ENCODE results near the gene MAML3. TPM values are rescaled to one million over a fixed set of nuclear protein-coding genes. Genes with fewer than 3 reads are reported as not detected.

MAML3 gene
- total RNA-seq, 1 donor from 2014 or later, result 24.8 TPM

DNA sequence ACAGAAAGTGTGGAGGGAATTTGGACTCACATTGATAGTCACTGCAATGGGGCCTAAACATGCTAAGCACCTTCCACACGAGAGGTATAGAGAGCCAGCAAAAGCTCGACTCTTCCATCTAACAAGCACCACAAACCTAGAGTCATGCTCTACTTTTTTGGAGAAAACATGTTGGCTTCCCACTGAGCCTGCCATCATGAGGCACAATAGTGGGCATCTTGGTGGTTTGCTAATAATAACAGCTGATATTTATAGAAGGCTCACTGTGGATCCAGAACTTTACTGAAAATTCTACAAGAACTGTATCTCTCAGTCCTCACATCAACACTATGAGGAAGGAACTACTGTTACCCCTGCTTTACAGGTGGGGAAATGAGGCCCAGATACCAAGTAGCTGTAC is 26.6 kb downstream of the MAML3 start:
- H3K27ac Mint-ChIP-seq, result no peak overlapping the region
- no peaks in the 10 kb centered on the region for H3K27me3 Mint-ChIP-seq (ENCODE audit: low read depth)
- H3K4me1 Mint-ChIP-seq, result peaks cover 2% of the 10 kb centered on the region
- DNase-seq (ENCODE audit: low spot score in 2 of 2, unreplicated experiment in 2 of 2), result no peak
- no peak overlapping the region for H3K4me3 Mint-ChIP-seq
- TF ChIP-seq, protein P1, sequence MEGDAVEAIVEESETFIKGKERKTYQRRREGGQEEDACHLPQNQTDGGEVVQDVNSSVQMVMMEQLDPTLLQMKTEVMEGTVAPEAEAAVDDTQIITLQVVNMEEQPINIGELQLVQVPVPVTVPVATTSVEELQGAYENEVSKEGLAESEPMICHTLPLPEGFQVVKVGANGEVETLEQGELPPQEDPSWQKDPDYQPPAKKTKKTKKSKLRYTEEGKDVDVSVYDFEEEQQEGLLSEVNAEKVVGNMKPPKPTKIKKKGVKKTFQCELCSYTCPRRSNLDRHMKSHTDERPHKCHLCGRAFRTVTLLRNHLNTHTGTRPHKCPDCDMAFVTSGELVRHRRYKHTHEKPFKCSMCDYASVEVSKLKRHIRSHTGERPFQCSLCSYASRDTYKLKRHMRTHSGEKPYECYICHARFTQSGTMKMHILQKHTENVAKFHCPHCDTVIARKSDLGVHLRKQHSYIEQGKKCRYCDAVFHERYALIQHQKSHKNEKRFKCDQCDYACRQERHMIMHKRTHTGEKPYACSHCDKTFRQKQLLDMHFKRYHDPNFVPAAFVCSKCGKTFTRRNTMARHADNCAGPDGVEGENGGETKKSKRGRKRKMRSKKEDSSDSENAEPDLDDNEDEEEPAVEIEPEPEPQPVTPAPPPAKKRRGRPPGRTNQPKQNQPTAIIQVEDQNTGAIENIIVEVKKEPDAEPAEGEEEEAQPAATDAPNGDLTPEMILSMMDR (IDR thresholded peaks at IDR 0.05; ENCODE audit: unreplicated experiment), result no peak
- H3K9me3 Mint-ChIP-seq, result no peaks in the 10 kb centered on the region
- no peaks in the 10 kb centered on the region for H3K36me3 Mint-ChIP-seq

DNA sequence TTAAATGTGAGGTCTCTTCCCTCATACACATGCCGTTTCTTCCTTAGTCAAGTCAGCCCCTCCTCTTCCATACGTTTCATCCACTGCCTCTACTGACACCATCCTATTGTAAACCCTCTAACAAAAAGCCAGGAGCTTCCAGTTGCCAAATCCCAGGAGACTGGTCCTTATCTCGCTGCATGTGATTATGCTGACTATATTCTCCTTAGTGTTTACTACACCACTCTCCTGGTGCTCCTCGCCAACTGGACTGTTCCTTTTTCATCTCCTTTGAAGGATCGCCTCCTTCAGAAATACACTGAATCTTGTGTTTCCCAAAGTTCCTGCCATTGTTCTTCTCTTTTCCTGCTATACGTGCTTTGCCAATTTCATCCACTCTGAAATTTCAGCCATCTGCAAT is 27.7 kb downstream of the MAML3 start:
- peaks cover 2% of the 10 kb centered on the region for H3K4me1 Mint-ChIP-seq
- TF ChIP-seq, protein P1 (IDR thresholded peaks at IDR 0.05; ENCODE audit: unreplicated experiment), result no peak
- no peak for DNase-seq (ENCODE audit: low spot score in 2 of 2, unreplicated experiment in 2 of 2)
- H3K4me3 Mint-ChIP-seq, result no peak overlapping the region
- H3K9me3 Mint-ChIP-seq, result no peaks in the 10 kb centered on the region
- no peaks in the 10 kb centered on the region for H3K27me3 Mint-ChIP-seq (ENCODE audit: low read depth)
- H3K27ac Mint-ChIP-seq, result no peak overlapping the region
- H3K36me3 Mint-ChIP-seq, result no peaks in the 10 kb centered on the region

DNA sequence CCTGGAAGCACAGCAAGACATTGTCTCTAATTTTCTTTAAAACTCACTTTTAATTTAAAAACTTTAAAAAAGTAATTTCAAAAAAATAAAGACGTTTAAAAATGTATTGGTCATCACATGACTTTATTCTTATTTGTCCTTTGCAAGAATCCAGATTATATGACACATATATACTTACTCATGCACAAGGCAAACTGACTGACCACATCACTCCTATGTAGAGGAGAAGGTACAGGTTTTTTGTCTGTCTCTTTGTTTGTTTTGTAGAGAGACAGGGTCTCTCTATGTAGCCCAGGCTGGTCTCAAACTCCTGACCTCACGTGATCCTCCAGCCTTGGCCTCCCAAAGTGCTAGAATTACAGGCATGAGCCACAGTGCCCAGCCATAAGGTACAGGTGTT is 28.6 kb downstream of the MAML3 start:
- H3K9me3 Mint-ChIP-seq, result no peaks in the 10 kb centered on the region
- no peak overlapping the region for H3K4me3 Mint-ChIP-seq
- H3K4me1 Mint-ChIP-seq, result peaks cover 2% of the 10 kb centered on the region
- H3K27ac Mint-ChIP-seq, result no peak overlapping the region
- DNase-seq (ENCODE audit: low spot score in 2 of 2, unreplicated experiment in 2 of 2), result no peak
- no peaks in the 10 kb centered on the region for H3K36me3 Mint-ChIP-seq
- no peaks in the 10 kb centered on the region for H3K27me3 Mint-ChIP-seq (ENCODE audit: low read depth)
- TF ChIP-seq, protein P1 (IDR thresholded peaks at IDR 0.05; ENCODE audit: unreplicated experiment), result no peak

DNA sequence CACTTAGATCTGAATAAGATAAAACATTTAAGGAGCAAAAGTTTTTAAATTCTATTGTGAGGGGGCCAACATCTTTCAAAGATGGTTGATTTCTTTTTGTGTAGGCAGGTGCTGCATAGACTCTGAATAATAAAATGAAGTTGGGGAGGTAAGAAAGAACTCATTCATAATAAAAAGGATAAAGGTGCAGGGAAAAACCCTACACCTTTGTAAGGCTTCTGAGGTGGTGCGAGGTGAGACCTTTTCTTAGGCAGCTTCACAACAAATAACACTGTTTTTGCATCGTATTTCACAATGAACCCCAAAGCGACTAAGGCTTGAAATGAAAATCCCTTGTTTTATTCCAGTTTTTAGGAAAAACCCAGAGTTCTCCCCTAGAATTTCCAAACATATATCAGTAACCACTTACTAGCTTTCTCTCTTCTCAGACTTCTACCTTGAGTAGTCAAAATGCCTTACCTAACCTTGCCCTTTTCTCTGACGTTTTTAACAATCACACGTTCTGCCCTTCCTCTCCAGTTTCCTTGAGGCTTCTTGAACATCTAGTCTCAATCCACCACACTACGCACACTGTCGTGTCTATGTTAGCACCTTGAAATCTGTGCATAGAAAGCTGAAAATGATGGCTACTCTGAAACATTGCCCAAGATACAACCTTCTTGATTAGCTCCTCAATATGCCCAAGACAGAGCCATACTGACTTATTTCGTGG is 30.2 kb downstream of the MAML3 start:
- DNase-seq (ENCODE audit: low spot score in 2 of 2, unreplicated experiment in 2 of 2), result no peak

DNA sequence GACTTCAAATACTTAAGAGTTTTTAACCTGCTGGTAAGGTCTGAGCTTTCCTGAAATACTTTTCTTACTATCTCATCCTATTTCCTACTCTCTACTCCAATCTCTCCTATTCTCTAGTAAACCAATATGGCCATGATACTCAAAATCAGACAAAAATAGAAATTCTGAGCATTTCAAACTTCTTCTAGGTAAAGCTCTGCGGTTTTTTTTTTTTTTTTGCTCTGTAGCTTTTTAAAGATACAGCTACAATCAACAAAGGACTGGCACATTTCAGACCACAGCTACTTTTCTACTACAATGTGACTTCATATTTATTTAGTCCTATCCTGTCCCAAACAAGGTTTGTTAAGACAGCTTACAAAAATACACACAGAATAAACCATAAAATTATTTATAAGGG is 31.1 kb downstream of the MAML3 start:
- Mint-ChIP-seq H3K27ac (no peak overlapping the region), H3K4me1 (peaks cover 2% of the 10 kb centered on the region), H3K36me3 (no peaks in the 10 kb centered on the region), H3K27me3 (ENCODE audit: low read depth) (no peaks in the 10 kb centered on the region), H3K9me3 (no peaks in the 10 kb centered on the region), H3K4me3 (no peak overlapping the region)
- TF ChIP-seq, protein P1 (IDR thresholded peaks at IDR 0.05; ENCODE audit: unreplicated experiment), result no peak
- DNase-seq (ENCODE audit: low spot score in 2 of 2, unreplicated experiment in 2 of 2), result no peak

More for the DNA sequence above, 30.2 kb downstream of the MAML3 start:
- Mint-ChIP-seq H3K4me3 (no peak overlapping the region), H3K9me3 (no peaks in the 10 kb centered on the region), H3K36me3 (no peaks in the 10 kb centered on the region), H3K27me3 (ENCODE audit: low read depth) (no peaks in the 10 kb centered on the region), H3K4me1 (peaks cover 2% of the 10 kb centered on the region), H3K27ac (no peak overlapping the region)
- TF ChIP-seq, protein P1 (IDR thresholded peaks at IDR 0.05; ENCODE audit: unreplicated experiment), result no peak

Measured in mesothelial cell of epicardium (in vitro differentiated cells).